Bronchial epithelial cell (primary cell): ENCODE measurements around the gene FGB. TPM values are rescaled to one million over a fixed set of nuclear protein-coding genes. Genes with fewer than 3 reads are reported as not detected.

ENCODE experiments used
- DNase-seq: peaks from one replicate; pipeline ENCODE4 v3.0.0-alpha.2; 2010; ENCODE audit warnings: low read depth
- FAIRE-seq: peaks from 2 replicates; lab custom pipeline; 2011; peaks lifted over from hg19 to GRCh38; lab: Jason Lieb, UNC
- H3K27me3 ChIP-seq: 2 replicates; pipeline ENCODE4 v1.5.1; 2011; ENCODE audit warnings: low read length; ENCODE audit not compliant: control insufficient read depth, insufficient read depth
- H3K36me3 ChIP-seq: 2 replicates; pipeline ENCODE4 v1.5.1; 2011; ENCODE audit warnings: low read length; ENCODE audit not compliant: control insufficient read depth, insufficient read depth
- H3K4me3 ChIP-seq: 2 replicates; pipeline ENCODE4 v1.5.1; 2011; ENCODE audit warnings: mild to moderate bottlenecking, low read depth, low read length, control low read depth
- CTCF ChIP-seq: IDR thresholded peaks from 2 replicates; pipeline ENCODE4 v1.5.1; 2011; ENCODE audit warnings: mild to moderate bottlenecking, moderate library complexity, low read length, control low read depth, inconsistent platforms; ENCODE audit not compliant: insufficient read depth, severe bottlenecking
- total RNA-seq: library from RNA; depleted of rRNA; stranded (reverse); fragments of >200 nt; gene quantifications from 2 replicates; pipeline ENCODE4 v1.2.1, GENCODE V29; 2014

The FGB gene
- total RNA-seq, 1 donor from 2014 or later = not detected

DNA sequence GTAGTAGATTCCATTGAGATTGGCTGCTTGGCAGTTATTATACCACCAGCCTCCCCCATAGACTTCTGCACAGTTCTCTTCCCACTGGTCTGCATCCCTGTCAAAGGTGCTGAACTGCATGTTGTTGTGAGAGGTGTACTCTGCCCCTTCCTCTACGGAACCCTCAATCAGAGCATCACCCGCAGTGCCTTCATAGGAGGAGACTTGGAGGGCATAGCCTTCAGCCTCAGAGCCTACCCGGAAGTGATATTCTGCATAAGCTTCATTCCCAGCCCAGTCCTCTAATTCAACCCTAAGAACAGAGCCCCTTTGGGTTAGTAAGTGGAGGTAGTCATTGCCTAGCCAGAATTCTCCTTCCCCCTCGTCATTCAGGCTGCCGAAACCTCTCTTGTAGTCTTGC lies 21.4 kb downstream of the FGB start:
- DNase-seq (no peak), FAIRE-seq (no peak)
- Histone ChIP-seq H3K4me3 (no peak overlapping the region), H3K27me3 (no peaks in the 10 kb centered on the region), H3K36me3 (no peaks in the 10 kb centered on the region)
- TF ChIP-seq CTCF = no peak

DNA sequence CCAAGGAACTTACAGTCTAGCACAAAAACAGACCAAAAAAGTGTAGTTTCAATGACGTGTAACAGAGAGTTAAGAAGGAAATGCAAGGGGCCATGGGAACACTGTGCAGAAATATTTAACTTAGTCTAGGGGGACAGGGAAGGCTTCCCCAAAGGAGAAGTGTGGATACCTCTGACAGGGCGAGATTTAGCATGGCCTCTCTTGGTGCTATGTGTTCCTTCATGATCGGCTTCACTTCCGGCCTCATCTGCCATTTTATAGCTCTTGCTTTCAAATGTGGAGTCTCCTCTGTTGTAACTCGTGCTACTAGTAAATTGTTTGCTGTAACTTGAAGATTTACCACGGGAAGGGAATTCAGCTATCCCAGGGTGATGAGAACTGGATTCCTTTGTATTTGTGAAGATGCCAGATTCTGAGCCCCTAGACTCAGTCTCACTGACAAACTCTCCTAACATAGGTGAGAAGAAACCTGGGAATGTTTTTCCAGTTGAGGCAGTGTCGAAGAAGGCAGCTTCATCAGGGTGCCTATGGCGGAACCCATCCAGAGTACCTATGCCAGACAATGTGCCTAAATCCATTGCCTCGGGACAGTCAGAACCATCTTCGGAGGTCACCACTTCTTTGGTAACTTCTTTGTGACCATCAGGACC lies 22.7 kb downstream of the FGB start:
- FAIRE-seq (peak; percentile 13), DNase-seq (no peak)
- TF ChIP-seq CTCF = no peak
- H3K36me3 ChIP-seq = no peaks in the 10 kb centered on the region
- H3K4me3 ChIP-seq = no peak overlapping the region
- no peaks in the 10 kb centered on the region for H3K27me3 ChIP-seq

DNA sequence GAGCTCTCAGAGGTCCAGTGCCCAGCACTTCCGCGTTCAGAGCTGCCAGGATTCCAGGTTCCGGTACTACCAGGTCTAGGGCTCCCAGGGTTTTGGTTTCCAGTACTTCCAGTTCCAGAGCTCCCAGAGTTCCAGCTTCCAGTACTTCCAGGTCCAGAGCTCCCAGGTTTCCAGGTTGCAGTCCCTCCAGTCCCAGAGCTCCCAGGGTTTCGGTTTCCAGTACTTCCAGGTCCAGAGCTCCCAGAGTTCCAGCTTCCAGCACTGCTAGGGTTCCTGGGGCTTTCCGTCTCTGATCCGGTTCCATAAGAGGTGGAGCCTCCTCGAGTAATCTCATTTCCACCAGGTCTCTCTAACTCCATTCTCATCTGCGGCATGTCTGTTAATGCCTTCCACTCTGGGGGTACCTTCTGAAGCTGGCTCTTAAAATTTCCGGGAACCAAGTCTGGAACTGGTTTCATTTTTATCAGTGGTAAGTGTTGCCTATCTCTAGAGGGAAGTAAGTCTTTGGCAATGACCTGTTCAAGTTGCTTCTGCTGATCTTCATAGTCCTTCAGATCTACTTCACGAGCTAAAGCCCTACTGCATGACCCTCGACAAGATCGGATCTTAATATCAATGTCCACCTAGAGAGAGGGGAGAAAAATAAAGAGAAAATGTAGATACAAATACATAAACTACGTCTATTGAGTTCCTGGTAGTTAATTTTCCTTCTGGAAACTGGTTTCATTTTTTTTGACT lies 23.7 kb downstream of the FGB start:
- Histone ChIP-seq H3K4me3 (no peak overlapping the region), H3K27me3 (no peaks in the 10 kb centered on the region), H3K36me3 (no peaks in the 10 kb centered on the region)
- no peak for DNase-seq
- no peak for FAIRE-seq
- no peak for TF ChIP-seq CTCF

DNA sequence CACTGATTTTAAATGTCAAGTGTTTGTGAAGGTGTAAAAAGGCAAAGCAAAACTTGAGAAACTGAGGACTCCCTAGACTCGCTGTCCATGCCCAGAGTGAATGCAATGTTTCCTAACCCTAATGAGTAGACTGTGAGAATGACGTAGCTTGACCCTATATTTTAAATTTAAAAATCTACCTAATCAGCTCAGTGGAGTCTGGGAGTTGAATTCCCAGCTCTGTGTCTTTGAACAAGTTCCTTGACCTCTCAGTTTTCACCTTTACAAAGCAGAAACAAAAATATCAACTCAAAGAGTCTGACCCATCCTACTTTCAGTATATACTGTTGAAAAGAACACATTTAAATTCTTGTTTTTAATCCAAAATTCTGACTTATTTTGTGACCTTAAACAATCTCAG lies 25.4 kb downstream of the FGB start:
- DNase-seq = no peak
- no peak for FAIRE-seq
- TF ChIP-seq CTCF = no peak
- H3K4me3 ChIP-seq = no peak overlapping the region
- no peaks in the 10 kb centered on the region for H3K36me3 ChIP-seq
- no peaks in the 10 kb centered on the region for H3K27me3 ChIP-seq

DNA sequence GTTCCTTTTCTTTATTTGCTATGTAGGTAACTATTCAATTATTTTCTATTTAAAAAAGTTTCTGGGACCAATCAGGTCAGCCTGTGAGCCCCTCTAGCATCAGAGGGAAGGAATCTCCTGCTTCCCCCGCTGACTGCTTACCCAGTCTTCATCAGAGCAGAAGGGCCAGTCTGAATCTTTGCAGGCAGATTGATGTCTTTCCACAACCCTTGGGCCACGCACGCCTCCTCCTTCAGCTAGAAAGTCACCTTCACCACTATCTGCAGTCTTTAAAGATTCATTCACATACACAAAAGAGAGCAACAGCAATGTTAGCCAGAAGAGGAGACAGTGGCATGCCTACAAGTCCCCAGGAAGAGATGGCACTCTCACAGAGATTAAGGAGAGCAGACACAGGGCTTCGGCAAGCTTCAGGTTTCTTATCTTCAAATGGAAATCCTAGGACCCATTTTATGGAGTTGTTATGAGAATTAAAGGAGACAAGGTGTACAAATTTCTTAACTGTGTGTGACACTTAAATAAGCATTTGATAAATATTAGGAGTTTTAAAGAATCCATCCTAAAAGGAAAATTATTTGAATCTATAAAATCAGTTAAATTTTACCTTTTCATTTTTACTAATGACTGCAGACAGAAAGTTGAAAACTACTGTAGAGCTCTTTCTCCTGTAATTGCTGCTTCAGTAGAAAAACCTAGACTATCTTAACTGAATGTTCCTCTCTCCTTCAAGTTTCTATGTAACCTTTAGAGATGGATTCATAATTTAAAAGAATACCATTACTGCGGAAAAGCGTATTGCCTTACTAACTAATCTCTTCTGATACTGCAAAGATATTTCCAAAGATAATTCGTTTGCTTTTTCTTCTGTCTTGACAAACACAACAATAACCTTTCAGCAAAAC lies 26.7 kb downstream of the FGB start:
- DNase-seq (no peak), FAIRE-seq (no peak)
- H3K27me3 ChIP-seq = no peaks in the 10 kb centered on the region
- no peak for TF ChIP-seq CTCF
- no peak overlapping the region for H3K4me3 ChIP-seq
- no peaks in the 10 kb centered on the region for H3K36me3 ChIP-seq
